Measurements from ENCODE around the gene AOC1.
"Not testable (repeated sequence)": the region's sequence is repeated elsewhere in the genome, so short reads cannot be mapped to it uniquely, and the experiment has no call there.

Gene AOC1

DNA sequence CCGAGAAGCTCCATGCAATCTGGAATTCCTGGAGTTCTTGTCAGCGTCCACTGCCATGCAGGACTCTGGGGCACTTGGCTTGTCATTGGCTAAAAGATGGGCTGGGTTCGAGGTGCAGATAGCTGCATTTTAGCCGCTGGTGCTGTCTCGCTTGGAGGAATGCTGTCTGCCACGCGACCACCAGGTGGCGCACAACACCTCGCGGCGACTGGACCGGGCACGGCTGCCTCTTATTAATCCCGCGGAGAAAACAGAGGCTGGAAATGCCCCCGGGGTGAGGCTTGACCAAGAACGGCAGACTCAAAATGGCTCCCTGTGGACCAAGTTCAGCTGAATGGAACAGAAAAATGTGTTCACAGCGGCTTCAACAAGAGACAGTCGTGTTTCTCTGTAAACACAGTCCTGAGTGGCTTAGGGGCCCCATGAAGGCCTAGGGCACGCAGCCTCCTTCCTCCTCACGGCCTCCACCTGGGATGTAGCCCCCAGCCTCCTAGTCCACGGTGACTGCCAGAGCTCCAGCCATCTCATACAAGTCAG lies 46.2 kb downstream of the AOC1 start:
- DNase-seq, result peak; percentile 85

DNA sequence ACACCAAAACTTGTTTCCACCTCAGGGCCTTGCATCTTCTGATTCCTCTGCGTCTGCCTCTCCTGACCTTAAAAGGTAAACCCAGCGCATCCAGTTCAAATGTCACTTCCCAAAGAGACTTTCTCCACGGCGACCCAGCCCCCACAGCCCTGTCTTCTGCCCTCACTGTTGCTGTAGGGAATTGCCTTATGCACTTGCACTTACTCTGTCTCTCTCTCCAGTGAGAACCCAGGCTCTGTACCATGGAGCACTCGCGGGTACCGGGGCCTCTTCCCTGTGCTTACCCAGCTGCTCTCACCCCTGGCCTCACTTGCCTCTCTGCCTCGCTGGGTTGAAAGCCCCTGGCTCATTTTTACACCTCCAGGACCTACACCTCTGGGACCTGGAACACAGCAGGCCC lies 48.4 kb downstream of the AOC1 start:
- DNase-seq, result no peak

DNA sequence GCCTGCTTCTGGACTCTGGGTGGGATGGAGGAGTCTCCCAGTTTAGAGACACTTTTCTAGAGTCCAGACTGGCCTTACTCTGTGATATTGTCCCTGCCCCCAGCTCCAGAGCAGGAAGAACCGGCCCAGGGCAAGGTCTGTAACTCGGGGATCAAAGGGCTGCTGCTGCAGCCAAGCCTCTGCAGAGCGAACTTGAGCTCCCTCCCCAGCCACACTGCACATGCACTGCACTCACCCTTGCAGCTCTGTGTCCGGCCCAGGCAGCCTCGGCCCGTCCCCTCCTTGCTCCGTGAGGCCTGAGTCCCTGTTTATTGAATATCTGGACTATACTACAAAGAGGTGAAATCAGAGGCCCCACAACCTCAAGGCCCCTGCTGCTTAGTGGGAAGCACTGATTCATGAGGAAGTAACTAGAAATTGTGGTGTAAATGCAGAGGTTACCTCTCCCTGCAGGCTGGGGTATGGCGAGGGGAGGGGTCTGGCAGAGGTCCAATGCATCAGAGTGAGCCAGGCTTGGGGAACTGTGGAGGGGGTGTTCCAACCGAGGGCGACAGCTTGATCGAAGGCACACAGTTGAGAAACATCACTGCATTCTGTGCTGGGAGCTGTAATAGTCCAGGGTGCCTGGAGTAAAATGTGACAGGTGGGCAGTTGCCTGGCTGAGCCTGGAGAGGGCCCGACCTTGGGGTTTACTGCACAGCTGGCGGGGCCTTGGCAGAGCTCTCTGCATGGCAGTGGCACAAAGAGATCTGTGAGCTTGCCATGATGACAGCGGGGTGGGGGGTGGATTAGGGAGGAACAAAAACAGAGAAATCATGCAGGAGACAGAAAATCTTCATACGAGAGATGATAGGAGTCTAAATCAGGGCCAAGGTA lies 49.1 kb downstream of the AOC1 start:
- no peak for DNase-seq

DNA sequence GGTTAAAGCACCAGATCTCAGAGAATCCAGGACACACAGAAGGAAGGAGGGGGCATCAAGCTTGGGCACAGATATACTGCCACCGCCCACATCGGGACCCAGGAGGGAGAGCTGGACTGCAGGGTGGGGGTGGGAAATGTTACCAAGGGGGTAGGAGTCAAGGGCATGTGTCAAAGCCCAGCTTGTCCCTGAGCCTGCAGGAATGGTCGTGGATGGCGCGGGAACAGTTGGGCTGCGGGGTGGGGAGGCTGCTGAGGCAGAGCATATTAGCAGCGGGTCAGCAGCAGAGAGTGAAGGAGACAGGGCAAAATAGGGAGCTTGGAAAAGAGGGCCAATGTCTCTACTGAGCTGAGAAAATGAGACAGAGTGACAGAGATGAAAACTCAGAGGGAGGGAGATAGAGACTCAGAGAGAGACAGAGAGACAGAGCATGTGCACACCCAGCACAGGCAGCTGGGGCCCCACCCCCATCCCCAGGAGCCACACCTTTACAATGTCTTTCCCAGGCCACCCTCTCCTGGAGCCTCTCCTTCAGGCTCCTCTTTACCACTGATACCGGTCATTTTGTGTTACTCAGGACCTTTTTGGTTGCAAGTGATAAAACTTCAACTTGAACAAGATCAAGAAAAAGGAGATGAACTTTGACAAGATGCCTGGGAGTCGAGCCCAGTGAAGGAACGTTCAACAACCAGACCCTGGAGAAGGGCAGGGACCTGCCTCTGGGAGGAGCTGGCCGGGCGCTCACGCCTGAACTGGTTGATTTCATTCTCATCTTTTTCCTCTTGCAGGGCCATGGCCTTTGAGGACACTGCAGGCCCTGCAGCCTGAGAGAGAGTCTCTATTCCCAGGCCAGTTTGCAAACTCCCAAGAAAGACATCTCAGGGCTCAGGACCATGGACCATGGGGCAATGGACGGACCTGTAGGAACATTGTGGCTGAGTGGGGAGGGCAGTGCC lies 50.0 kb downstream of the AOC1 start:
- DNase-seq, result no peak

DNA sequence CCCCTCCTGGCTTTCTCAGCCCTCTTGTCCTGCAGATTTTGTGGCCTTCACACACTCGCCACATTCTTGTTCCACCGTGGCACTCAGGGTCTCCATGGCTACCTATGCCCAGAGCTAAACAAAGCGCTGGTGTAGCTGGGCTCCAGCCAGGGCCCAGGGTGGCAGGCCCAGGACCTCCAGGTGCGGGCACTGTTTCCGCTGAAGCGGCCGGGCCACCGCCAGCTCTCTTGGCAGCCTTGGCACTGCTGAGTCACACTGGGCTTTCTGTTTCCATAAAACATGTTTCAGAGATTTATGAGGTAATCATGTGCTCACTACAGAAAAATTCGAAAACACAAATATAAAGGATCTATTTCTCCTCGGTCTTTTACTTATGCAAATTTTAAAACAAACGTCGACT lies 51.3 kb downstream of the AOC1 start:
- no peak for DNase-seq

DNA sequence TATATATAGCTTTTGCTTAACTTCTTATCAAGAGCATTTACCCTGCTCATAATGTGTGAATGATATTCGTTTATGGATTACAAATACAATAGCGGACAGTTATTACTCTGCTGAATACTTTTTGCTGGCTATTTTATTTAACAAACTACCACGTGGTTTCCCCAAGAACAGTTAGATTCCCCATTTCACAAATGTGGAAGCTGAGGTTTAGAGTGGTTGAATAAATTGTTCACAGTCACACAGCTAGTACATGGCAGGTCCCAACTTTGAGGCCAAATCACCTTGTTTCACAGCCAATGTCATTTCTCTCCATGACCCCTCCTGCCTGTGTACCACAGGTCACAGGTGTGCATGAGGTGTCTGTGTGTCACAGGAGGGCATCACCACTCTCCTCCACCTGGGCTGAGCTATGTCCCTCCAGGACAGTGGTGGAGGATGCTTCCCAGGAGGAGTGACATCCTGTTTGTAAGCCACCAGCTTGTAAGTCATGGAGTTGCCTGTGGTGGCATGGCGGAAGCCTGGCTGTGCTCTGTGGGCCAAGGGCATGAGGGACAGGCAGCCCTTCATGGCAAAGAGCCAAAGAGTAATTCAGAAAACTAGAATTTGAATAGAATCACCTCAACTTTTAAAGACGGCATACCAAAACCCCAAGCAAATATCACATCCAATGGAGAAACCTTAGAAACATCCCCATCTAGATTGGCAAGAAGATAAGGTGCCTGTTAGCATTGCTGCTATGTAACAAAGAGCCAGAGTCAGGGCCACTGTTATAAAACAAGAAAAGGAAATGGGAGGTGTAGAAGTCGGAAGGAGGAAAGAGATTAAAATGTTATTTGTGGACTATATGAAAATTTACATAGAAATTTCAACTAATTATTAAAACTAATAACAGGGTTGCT lies 51.9 kb downstream of the AOC1 start:
- no peak for DNase-seq

DNA sequence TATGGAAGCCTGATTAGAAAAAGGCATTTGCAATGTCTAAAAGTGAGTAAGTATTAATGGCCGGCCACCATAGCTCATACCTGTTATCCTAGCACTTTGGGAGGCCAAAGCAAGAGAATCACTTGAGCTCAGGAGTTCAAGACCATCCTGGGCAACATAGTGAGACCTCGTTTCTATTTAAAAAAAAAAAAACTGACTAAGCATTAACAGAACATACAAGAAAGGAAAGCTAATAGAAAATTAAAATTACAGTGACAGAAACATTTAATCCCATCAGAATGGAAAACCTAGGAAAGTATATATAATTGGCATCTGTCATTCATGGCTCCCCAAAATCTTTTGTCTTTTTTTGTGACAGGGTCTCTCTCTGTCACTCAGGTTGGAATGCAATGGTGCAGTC lies 55.9 kb downstream of the AOC1 start:
- no peak for DNase-seq

DNA sequence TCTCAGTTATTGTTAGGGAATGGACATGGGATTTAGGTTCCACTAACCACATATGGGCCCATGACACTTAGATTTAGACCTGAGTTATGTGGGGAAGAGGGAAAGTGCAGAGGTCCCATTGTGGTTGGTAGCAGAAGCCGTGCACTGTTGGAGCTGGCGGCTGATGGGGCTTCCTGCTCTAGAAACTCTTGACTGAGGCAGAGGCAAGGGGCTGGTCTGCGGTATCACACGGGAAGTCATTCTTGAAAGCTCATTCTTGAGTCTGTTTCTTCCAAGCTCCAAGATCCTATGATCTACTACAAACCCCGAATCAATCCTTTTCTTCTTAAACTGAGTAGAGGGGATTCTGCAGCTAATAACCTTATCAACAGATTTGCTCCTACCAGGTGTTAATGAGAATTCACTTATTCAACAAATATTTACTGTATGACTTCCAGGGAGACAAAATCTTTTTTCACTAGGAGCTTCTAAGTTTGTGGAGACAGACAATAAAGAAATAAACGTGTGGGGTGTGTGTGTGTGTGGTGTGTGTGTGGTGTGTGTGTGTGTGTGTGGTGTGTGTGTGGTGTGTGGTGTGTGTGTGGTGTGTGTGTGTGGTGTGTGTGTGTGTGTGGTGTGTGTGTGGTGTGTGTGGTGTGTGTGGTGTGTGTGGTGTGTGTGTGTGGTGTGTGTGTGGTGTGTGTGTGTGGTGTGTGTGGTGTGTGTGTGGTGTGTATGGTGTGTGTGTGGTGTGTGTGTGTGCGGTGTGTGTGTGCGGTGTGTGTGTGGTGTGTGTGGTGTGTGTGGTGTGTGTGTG lies 57.1 kb downstream of the AOC1 start:
- DNase-seq, result no peak

DNA sequence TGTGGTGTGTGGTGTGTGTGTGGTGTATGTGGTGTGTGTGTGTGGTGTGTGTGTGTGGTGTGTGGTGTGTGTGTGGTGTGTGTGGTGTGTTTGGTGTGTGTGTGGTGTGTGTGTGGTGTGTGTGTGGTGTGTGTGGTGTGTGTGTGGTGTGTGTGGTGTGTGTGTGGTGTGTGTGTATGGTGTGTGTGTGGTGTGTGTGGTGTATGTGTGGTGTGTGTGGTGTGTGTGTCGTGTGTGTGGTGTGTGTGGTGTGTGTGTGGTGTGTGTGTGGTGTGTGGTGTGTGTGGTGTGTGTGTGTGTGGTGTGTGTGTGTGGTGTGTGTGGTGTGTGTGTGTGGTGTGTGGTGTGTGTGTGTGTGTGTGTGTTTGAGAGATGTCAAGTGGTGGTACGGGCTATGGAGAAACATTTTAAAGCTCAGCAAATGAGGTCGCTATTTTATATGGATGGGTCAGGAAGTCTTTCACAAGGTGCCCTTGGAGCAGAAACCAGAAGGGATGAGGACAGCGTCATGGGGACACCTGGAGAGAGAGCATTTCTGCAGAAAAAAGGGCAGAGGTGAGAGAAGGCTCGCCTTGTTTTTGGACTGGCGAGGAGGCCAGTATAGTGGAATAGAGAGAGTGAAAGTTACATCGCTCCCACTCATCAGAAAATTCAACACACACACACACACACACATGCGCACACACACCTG lies 58.1 kb downstream of the AOC1 start:
- DNase-seq, result not testable (repeated sequence)

DNA sequence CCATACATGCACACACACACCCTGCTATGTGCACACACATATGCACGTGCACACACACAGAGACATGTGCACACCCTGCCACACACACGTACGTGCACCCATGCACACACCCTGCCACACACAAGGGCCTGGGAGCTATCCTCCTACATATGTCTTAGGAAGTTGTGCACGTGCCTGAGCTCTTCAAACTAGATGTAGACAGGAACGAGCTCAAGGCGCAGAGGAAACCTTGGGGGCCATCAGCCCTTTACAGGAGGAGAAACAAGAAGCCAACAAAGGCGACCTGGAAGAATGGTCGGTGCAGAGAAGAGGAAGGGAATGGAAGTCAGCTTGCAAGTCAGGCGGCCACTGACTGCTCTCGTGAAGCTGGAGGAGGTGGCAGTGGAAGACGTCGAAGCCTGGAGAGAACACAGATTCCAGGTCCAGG lies 58.7 kb downstream of the AOC1 start:
- DNase-seq, result no peak
